Osteoblast (primary cell): ENCODE data around the gene PRKAR1B. TPM values are rescaled to one million over a fixed set of nuclear protein-coding genes. Genes with fewer than 3 reads are reported as not detected.

Experiments
- DNase-seq: peaks from one replicate; pipeline ENCODE4 v3.0.0; 2011; ENCODE audit warnings: low spot score, mixed read lengths; ENCODE audit not compliant: insufficient read length; ENCODE audit errors: missing footprints
- H2AFZ ChIP-seq: 2 replicates; pipeline ENCODE4 v1.6.0; 2011; ENCODE audit warnings: mild to moderate bottlenecking, low read length
- H3K27ac ChIP-seq: 2 replicates; pipeline ENCODE4 v1.5.1; 2011; ENCODE audit warnings: mild to moderate bottlenecking, low read depth, low read length, moderate library complexity
- H3K27me3 ChIP-seq: 2 replicates; pipeline ENCODE4 v1.6.0; 2012; ENCODE audit warnings: mild to moderate bottlenecking, control low read depth, inconsistent platforms, low read length, moderate library complexity; ENCODE audit not compliant: insufficient read depth
- H3K36me3 ChIP-seq: 2 replicates; pipeline ENCODE4 v1.5.1; 2011; ENCODE audit warnings: mild to moderate bottlenecking, low read length, control low read depth, moderate library complexity; ENCODE audit not compliant: insufficient read depth
- H3K4me1 ChIP-seq: 2 replicates; pipeline ENCODE4 v1.5.1; 2011; ENCODE audit warnings: mild to moderate bottlenecking, low read length, control low read depth, moderate library complexity; ENCODE audit not compliant: insufficient read depth
- H3K4me2 ChIP-seq: 2 replicates; pipeline ENCODE4 v1.6.0; 2011; ENCODE audit warnings: mild to moderate bottlenecking, low read length; ENCODE audit not compliant: insufficient read depth
- H3K4me3 ChIP-seq: fragments of 200-600 bp; sonication (generic); 3 replicates; pipeline ENCODE4 v1.5.1; 2012; ENCODE audit warnings: mild to moderate bottlenecking, low read length, inconsistent platforms; ENCODE audit not compliant: insufficient read depth
- H3K79me2 ChIP-seq: 2 replicates; pipeline ENCODE4 v1.6.0; 2012; ENCODE audit warnings: mild to moderate bottlenecking, low read length, control low read depth, inconsistent platforms; ENCODE audit not compliant: insufficient read depth
- H3K9me3 ChIP-seq: 2 replicates; pipeline ENCODE4 v1.5.1; 2011; ENCODE audit warnings: low read depth, low read length, control low read depth
- H4K20me1 ChIP-seq: 2 replicates; pipeline ENCODE4 v1.6.0; 2012; ENCODE audit warnings: mild to moderate bottlenecking, low read length, control low read depth; ENCODE audit not compliant: insufficient read depth
- total RNA-seq: library from RNA; depleted of rRNA; stranded (reverse); fragments of >200 nt; gene quantifications from 2 replicates; pipeline ENCODE4 v1.2.3, GENCODE V29; 2012
- TF ChIP-seq, protein P1 (sequence below): IDR thresholded peaks from 2 replicates; pipeline ENCODE4 v1.5.1; 2011; ENCODE audit warnings: mild to moderate bottlenecking, low read depth, low read length, moderate library complexity; ENCODE audit errors: extremely low read depth

Gene PRKAR1B
- total RNA-seq, 1 donor = 6.5 TPM

DNA sequence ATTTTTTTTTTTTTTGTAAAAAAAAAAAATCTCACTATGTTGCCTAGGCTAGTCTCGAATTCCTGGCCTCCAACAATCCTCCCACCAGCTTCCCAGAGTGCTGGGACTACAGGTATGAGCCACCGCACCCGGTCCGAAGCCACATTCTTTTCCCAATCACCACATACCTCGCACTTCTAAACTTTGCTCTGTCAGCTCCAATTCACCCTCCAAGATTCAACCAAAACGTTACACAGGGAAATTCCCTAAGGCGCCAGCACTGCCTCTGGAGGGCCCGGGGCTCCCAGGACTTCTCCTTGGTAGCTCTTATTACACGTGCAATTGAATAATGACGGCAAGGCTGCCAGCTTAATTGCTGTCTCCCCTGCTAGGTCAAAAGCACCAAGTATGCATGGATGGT lies 10.9 kb downstream of the PRKAR1B start:
- no peak overlapping the region for H3K4me2 ChIP-seq
- no peaks in the 10 kb centered on the region for H3K9me3 ChIP-seq
- H3K4me3 ChIP-seq = no peak overlapping the region
- H3K27ac ChIP-seq = no peak overlapping the region
- no peaks in the 10 kb centered on the region for H3K36me3 ChIP-seq
- peaks cover 3% of the 10 kb centered on the region for H3K27me3 ChIP-seq
- no peak for DNase-seq
- TF ChIP-seq, protein P1, sequence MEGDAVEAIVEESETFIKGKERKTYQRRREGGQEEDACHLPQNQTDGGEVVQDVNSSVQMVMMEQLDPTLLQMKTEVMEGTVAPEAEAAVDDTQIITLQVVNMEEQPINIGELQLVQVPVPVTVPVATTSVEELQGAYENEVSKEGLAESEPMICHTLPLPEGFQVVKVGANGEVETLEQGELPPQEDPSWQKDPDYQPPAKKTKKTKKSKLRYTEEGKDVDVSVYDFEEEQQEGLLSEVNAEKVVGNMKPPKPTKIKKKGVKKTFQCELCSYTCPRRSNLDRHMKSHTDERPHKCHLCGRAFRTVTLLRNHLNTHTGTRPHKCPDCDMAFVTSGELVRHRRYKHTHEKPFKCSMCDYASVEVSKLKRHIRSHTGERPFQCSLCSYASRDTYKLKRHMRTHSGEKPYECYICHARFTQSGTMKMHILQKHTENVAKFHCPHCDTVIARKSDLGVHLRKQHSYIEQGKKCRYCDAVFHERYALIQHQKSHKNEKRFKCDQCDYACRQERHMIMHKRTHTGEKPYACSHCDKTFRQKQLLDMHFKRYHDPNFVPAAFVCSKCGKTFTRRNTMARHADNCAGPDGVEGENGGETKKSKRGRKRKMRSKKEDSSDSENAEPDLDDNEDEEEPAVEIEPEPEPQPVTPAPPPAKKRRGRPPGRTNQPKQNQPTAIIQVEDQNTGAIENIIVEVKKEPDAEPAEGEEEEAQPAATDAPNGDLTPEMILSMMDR = no peak
- no peaks in the 10 kb centered on the region for H4K20me1 ChIP-seq
- H2AFZ ChIP-seq = no peak overlapping the region
- H3K4me1 ChIP-seq = no peaks in the 10 kb centered on the region
- H3K79me2 ChIP-seq = no peaks in the 10 kb centered on the region

- H3K4me3 ChIP-seq = no peak overlapping the region
- no peak overlapping the region for H2AFZ ChIP-seq
- H3K4me2 ChIP-seq = no peak overlapping the region
- no peak overlapping the region for H3K27ac ChIP-seq
- TF ChIP-seq, protein P1 = no peak
- H4K20me1 ChIP-seq = no peaks in the 10 kb centered on the region
- peak; percentile 60 for DNase-seq
- no peaks in the 10 kb centered on the region for H3K79me2 ChIP-seq
- no peaks in the 10 kb centered on the region for H3K9me3 ChIP-seq
- peaks cover 3% of the 10 kb centered on the region for H3K27me3 ChIP-seq
- H3K36me3 ChIP-seq = no peaks in the 10 kb centered on the region
- H3K4me1 ChIP-seq = no peaks in the 10 kb centered on the region
Measured at GRCh38 chr7:714251-714671, 12.8 kb downstream of the PRKAR1B start.

GRCh38 chr7:713488-714230 lies 13.4 kb downstream of the PRKAR1B start:
- TF ChIP-seq, protein P1 = no peak
- Histone ChIP-seq H3K4me2 (no peak overlapping the region), H3K27me3 (peaks cover 3% of the 10 kb centered on the region), H3K4me3 (no peak overlapping the region), H3K36me3 (no peaks in the 10 kb centered on the region), H3K27ac (no peak overlapping the region), H3K9me3 (no peaks in the 10 kb centered on the region), H2AFZ (no peak overlapping the region), H4K20me1 (no peaks in the 10 kb centered on the region), H3K4me1 (no peaks in the 10 kb centered on the region), H3K79me2 (no peaks in the 10 kb centered on the region)
- DNase-seq = no peak

DNA sequence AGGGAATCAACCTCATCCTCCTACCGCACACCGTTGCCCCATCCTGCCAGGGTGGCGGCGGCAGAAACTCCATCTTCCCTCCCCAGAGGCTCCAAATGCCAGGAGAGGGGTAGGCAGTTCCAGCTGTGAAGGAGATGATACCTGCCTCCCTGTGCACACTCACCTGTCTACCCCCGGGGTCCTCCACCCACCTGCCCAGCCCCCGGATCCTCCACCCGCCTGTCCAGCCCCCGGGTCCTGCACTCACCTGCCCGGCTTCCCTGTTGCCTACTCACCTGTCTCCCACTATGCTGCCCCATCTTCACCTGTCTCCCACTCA lies 14.0 kb downstream of the PRKAR1B start:
- Histone ChIP-seq H2AFZ (no peak overlapping the region), H3K9me3 (no peaks in the 10 kb centered on the region), H3K27me3 (peaks cover 3% of the 10 kb centered on the region), H3K36me3 (no peaks in the 10 kb centered on the region), H3K4me1 (no peaks in the 10 kb centered on the region), H3K27ac (no peak overlapping the region), H4K20me1 (no peaks in the 10 kb centered on the region), H3K4me2 (no peak overlapping the region), H3K79me2 (no peaks in the 10 kb centered on the region), H3K4me3 (no peak overlapping the region)
- DNase-seq = no peak
- TF ChIP-seq, protein P1 = no peak
